ENCODE results near the gene ZNF808.
"Not testable (repeated sequence)": the region's sequence is repeated elsewhere in the genome, so short reads cannot be mapped to it uniquely, and the experiment has no call there.

The ZNF808 gene

GRCh38 chr19:52527134-52527955 is at the start of gene ZNF808:
Gene ZNF808 (plus strand): TSS chr19:52527668. CDS start chr19:52543285, 15,617 bp downstream.
- DNase-seq: peak; percentile 75 to 87

DNA sequence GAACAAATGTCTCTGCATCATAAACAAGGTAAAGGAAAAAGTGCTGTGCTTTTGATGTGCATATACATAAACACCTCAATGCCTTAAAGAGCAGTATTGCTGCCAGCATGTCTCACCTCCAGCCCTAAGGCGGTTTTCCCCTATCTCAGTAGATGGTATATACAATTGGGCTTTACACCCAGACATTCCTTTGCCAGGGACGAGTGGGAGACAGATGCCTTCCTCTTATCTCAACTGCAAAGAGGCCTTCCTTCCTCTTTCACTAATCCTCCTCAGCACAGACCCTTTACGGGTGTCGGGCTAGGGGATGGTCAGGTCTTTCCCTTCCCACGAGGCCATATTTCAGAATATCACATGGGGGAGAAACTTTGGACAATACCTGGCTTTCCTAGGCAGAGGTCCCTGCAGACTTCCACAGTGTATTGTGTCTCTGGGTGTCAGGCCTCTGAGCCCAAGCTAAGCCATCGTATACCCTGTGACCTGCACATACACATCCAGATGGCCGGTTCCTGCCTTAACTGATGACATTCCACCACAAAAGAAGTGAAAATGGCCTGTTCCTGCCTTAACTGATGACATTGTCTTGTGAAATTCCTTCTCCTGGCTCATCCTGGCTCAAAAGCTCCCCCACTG is 43.2 kb upstream of the ZNF808 start:
- not testable (repeated sequence) for DNase-seq

GRCh38 chr19:52485064-52485463 is 42.4 kb upstream of the ZNF808 start:
- DNase-seq: not testable (repeated sequence)

DNA sequence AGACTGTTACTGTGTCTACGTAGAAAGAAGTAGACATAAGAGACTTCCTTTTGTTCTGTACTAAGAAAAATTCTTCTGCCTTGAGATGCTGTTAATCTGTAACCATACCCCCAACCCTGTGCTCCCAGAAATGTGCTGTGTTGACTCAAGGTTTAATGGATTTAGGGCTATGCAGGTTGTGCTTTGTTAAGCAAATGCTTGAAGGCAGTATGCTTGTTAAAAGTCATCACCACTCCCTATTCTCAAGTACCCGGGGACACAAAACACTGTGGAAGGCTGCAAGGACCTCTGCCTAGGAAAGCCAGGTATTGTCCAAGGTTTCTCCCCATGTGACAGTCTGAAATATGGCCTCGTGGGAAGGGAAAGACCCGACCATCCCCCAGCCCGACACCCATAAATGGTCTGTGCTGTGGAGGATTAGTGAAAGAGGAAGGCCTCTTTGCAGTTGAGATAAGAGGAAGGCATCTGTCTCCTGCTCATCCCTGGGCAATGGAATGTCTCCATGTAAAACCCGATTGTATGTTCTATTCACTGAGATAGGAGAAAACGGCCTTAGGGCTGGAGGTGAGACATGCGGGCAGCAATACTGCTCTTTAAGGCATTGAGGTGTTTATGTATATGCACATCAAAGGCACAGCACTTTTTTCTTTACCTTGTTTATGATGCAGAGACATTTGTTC is 41.8 kb upstream of the ZNF808 start:
- not testable (repeated sequence) for DNase-seq

DNA sequence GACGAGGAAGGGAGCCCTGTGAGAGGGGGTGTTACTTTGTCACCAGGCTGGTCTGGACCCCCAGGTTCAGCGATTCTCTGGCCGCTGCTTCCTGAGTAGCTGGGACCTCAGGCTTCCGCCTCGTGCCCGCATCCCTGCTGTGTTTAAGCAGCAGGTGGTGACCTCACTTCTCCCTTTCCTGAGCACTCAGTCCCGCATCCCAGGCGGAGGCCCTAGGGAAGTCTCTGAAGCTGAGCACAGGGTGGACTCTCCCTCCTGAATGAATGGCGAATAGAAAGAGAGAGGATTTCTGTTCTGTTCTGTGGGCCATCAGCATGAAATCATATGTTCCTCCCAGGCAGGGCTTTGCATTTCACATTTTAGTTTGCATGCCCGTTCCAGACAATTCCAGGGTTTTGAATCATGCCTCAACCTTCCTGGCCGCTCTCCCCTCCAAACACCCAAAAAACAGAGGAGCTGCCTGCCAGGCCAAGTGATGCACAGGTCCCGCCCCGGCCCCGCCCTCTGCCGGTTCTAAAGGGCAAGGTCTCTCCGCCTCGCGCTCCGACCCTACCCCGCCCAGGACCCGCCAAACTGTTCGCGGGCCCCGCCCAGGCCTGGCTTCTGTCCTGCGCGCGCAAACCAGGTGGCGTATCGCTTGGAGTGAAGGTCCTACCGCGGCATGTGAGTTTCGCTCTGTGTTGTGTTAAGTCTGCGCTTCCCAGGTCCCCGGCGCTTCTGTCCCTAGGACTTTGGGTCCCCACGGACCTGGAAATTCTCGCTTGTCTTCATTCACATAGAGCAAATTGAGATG is 35.1 kb upstream of the ZNF808 start:
- DNase-seq: no peak

DNA sequence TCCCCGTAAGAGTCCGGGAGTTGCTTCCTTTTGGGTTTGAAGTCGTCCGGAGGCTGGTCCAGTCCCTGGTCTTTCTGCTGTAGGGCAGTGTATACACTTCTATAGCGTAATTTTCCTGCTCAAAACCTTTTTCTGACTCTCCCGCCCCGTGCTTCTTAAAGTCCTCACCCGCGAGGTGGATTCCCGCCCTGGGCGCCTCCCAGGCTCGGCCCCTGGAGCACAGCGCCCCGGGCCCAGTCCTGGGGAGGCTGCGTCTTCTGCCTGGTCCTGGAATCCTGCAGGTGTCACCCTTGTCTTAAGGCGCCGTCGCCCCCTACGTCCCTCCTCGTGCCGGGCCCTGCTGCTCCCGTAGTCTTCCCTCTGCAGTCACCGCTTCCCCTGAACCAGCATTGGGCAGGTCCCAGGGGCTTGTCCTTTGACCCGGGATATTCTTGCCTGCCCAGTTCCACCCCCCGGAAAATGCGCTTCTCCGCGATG is 34.4 kb upstream of the ZNF808 start:
- no peak for DNase-seq

DNA sequence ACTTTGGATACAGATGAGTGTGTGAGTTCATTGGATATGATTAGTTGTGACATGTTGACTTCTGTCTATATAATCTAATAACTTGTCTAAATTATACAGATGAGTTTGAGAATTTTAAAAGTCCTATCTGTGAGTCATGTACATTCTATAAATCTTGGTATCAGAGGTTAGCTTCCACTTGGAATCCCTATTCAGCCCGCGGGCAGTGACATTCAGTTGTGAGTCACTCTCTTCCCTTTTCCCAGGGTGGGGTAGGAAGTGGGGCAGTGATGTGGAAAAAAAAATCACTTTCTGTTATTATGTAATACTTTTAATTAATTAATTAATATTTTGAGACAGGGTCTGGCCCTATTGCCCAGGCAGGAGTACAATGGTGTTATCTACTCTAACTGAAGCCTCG is 33.0 kb upstream of the ZNF808 start:
- DNase-seq: no peak

DNA sequence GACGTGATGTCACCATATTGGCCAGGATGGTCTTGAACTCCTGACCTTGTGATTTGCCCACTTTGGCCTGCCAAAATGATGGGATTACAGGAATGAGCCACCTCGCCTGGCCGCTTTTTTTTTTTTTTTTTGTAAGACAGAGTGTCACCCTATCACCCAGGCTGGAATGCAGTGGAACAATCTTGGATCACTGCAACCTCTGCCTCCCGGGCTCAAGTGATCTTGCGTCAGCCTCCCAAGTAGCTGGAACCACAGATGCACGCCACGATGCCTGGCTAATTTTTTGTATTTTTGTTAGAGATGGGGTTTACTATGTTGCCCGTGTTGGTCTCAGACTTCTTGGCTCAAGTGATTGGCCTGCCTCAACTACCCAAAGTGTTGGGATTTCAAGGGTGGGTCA is 28.9 kb upstream of the ZNF808 start:
- DNase-seq: no peak

DNA sequence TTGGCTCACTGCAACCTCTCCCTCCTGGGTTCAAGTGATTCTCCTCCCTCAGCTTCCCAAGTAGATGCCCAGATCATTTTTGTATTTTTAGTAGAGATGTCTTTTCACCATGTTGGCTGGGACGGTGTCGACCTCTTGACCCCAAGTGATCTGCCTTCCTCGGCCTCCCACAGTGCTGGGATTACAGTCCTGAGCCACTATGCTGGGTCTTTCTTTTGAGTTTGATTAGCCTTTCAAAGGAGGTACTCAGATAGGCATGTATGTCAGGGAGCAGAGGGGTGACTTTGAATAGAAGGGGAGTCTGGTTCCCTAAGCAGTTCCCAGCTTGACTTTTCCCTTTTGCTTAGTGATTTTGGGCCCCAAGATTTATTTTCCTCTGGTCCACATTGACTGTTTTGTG is 27.0 kb upstream of the ZNF808 start:
- not testable (repeated sequence) for DNase-seq

DNA sequence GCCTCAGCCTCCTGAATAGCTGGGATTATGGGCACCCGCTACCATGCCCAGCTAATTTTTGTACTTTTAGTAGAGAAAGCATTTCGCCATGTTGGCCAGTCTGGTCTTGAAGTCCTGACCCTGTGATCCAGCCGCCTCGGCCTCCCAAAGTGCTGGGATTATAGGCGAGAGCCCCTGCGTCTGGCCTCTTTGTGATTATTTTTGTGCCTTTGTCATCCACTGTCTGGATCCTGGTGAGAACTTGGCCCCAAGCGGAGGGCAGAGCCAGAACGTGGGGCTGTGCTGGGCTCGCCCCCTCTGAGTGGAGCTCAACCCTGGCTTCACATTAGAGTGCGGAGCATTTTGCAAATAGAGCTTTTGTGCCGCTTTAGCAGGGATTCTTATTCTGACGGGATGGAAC is 26.5 kb upstream of the ZNF808 start:
- not testable (repeated sequence) for DNase-seq

- DNase-seq: no peak
Measured at GRCh38 chr19:52507266-52507665, 20.2 kb upstream of the ZNF808 start.

- DNase-seq: no peak
Measured at GRCh38 chr19:52516191-52516590, 11.3 kb upstream of the ZNF808 start.

DNA sequence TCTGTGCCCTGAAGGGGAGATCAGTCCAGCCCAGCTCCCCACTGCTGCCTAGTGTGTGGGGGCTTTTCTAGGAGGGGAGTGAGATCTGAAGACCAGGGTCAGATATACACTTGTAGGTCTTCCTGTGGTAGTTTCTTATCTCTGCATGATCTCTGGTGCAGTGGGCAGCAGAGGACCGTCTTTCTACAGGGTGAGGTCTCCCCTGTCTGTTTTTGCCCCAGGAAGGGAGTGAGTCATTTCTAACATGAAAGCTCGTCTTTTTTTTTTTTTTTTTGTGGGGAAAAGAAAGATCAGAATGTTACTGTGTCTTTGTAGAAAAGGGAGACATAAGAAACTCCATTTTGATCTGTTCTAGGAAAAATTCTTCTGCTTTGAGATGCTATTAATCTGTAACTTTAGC is 8.8 kb upstream of the ZNF808 start:
- DNase-seq: no peak

DNA sequence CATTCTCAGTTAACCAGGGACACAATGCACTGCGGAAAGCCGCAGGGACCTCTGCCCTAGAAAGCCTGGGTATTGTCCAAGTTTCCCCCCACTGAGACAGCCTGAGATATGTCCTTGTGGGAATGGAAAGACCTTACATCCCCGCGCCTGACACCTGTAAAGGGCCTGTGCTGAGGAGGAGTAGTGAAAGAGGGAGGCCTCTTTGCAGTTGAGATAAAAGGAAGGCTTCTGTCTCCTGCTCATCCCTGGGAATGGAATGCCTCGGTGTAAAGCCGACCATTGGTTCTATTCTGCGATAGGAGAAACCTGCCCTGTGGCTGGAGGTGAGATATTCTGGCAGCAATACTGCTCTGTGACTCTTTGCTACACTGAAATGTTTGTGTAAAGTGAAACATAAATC is 8.3 kb upstream of the ZNF808 start:
- DNase-seq: not testable (repeated sequence)

DNA sequence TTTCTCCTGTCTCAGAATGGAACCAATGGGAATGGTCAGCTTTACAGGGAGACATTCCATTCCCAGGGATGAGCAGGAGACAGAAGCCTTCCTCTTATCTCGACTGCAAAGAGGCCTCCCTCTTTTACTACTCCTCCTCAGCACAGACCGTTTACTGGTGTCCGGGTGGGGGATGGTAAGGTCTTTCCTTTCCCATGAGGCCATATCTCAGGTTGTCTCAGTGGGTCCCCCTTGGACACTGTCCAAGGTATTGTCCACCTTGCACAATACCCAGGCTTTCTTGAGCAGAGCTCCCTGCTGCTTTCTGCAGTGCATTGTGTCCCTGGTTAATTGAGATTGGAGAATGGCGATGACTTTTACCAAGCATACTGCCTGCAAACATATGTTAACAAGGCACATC is 7.5 kb upstream of the ZNF808 start:
- no peak for DNase-seq

DNA sequence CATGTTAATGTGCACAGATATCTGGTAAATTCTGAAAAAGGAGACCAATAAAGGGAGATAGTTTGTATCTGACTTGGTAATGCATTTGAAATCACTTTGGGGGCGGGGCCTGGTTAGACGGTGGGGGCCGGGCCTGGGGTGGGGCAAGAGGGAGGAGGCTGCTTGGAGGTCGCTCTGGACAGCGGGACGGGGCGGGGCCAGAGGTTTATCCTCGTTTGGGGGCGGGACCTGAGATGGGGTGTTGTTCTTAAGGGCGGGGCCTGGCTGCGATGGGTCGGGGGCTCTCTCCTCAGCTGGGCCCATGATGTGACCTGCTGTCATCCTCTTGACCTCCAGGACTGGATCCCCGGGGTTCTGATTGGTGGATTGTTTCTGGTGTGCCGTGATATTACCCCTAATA is 4.9 kb upstream of the ZNF808 start:
- DNase-seq: no peak

- no peak for DNase-seq
Measured at GRCh38 chr19:52524086-52524485, 3.4 kb upstream of the ZNF808 start.

GRCh38 chr19:52527956-52528351 is 486 bp downstream of the ZNF808 start:
- DNase-seq: no peak

- DNase-seq: no peak
Measured at GRCh38 chr19:52532480-52532879, 5.0 kb downstream of the ZNF808 start.

GRCh38 chr19:52533901-52534300 is 6.4 kb downstream of the ZNF808 start:
- DNase-seq: no peak

DNA sequence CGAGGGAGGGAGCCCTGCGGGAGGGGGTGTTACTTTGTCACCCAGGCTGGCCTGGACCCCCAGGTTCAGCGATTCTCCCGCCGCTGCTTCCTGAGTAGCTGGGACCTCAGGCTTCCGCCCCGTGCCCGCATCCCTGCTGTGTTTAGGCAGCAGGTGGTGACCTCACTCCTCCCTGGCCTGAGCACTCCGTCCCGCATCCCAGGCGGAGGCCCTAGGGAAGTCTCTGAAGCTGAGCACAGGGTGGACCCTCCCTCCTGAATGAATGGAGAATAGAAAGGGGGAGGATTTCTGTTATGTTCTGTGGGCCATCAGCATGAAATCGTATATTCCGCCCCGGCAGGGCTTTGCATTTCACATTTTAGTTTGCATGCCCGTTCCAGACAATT is 7.9 kb downstream of the ZNF808 start:
- not testable (repeated sequence) for DNase-seq

- DNase-seq: no peak
Measured at GRCh38 chr19:52535771-52536447, 8.4 kb downstream of the ZNF808 start.

All from NCI-H524 (cell line).